Activated T-cell treated with anti-CD3 and anti-CD28 coated beads for 1 hour (primary cell): ENCODE data around the gene PHRF1.

Experiments
- DNase-seq: peaks from one replicate; pipeline ENCODE4 v3.0.0-alpha.2; 2020; ENCODE audit warnings: low read depth

Gene PHRF1

GRCh38 chr11:656866-657265 is 80.6 kb downstream of the PHRF1 start:
- no peak for DNase-seq

DNA sequence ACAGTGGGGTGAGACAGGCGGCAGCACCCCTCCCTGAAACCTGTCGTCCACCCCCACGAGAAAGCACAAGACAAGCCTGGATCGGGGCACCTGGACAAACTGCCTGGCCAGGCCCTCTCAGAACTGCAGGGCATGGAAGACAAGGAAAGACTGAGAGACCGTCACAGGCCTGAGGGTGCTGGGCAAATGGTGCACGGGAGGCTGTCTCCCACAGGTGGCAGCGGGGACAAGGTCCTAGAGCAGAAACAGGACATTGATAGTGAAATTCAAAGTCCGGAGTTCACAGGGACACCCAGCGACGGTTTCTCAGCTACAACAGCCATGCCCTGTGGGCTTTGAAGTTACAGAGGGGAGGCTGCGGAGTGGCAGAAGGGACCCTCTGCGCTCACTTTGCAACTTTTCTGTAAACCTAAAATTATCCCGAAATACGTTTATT is 81.4 kb downstream of the PHRF1 start:
- no peak for DNase-seq

DNA sequence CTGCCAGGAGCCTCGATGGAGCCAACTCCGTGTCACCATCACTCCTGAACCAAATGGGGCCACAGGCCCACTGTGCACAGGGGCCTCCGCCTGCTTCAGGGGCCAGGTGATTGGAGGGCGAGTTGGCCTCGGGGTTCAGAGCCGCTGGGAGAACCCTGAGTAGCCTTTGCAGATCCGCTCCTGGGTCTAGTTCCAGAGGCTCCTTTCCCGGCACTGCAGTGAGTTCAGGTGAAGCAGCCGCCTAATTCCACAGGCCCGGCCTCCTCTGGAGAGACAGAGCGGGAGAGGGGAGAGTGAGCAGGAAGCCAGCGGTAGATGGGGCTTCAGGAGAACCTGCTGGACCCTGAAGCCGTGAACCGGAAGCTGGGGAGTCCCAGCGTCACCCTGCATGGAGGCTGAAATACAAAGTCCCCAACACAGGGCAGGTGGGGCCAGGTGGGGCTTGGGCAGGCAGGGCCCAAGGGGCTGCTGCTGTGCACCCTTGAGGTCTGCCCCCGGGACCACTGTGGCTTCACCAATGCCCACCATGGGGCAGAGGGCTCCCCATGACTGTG is 83.3 kb downstream of the PHRF1 start:
- DNase-seq: no peak

- DNase-seq: no peak
Measured at GRCh38 chr11:660281-660680, 84.0 kb downstream of the PHRF1 start.

GRCh38 chr11:660681-661444 is 84.6 kb downstream of the PHRF1 start:
- no peak for DNase-seq
